K562 (cell line): ENCODE measurements around the gene FOXA3. TPM values are rescaled to one million over a fixed set of nuclear protein-coding genes. Genes with fewer than 3 reads are reported as not detected.
A peak's percentile ranks its signal among the peaks of the same experiment; 100 is the strongest.

ENCODE experiments used
- HDAC1 ChIP-seq, 2 experiments: fragments of 450-650 bp; IDR thresholded peaks; 2 replicates each; pipeline ENCODE4 v1.6.1; 2016 to 2017; ENCODE audit warnings: inconsistent platforms in 1 of 2, mild to moderate bottlenecking in 1 of 2, moderate library complexity in 1 of 2
- HNRNPK ChIP-seq: fragments of 200-400 bp; formaldehyde crosslinking; IDR thresholded peaks from one replicate; pipeline ENCODE4 v1.6.1; 2018; ENCODE audit warnings: mild to moderate bottlenecking, low read depth, low read length; ENCODE audit not compliant: poor library complexity, severe bottlenecking
- MAFG ChIP-seq: fragments of 450-650 bp; conservative IDR thresholded peaks from 2 replicates; pipeline ENCODE4 v1.6.1; 2016; ENCODE audit warnings: missing genetic modification characterization, missing compliant biosample characterization
- TCF7L2 ChIP-seq: fragments of 150-350 bp; IDR thresholded peaks from 2 replicates; pipeline ENCODE4 v1.6.1; 2016; ENCODE audit warnings: low read depth, mild to moderate bottlenecking, low read length, moderate library complexity
- ZFPM2 ChIP-seq: fragments of 250-450 bp; sonication (Bioruptor Pico); IDR thresholded peaks from 2 replicates; pipeline ENCODE4 v1.5.1; 2022; ENCODE audit warnings: mild to moderate bottlenecking
- polyA plus RNA-seq, 8 experiments: library from polyadenylated mRNA; depleted of rRNA in 4 of 8; stranded (reverse) in 5 of 8; unstranded in 3 of 8; fragments of >200 nt; fragmentation: Nextera tagmentation in 2 of 8; fragmentation: Illumina TruSeq in 1 of 8; extraction: Ambion mirVana in 2 of 8; extraction: Trizol in 1 of 8; gene quantifications; 2 replicates each; pipeline versions ENCODE4 v1.2.1 to v1.2.3, GENCODE V29; 2011 to 2014; ENCODE audit warnings: inconsistent platforms in 1 of 8, missing spikeins in 1 of 8
- total RNA-seq, 7 experiments: library from RNA; depleted of rRNA in 6 of 7; stranded (reverse); fragments of >200 nt in 6 of 7; fragmentation: Illumina TruSeq in 2 of 7; extraction: Trizol in 2 of 7; gene quantifications; 2 replicates each; pipeline versions ENCODE4 v1.2.1 to v1.2.3, GENCODE V29; 2011 to 2021; ENCODE audit warnings: low replicate concordance in 1 of 7
- TF ChIP-seq, protein P1 (sequence below), 2 experiments: IDR thresholded peaks; 2 replicates each; pipeline ENCODE4 v1.6.1; 2012; ENCODE audit warnings: improper control_type of control experiment in 2 of 2, low read depth in 2 of 2, low read length in 2 of 2, borderline replicate concordance in 1 of 2
- TF ChIP-seq, protein P2 (sequence below): fragments of 450-650 bp; IDR thresholded peaks from 2 replicates; pipeline ENCODE4 v1.6.1; 2016; ENCODE audit warnings: borderline replicate concordance
- TF ChIP-seq, protein P3 (sequence below), 2 experiments: fragments of 450-650 bp in 1 of 2; sonication (generic) in 1 of 2; formaldehyde crosslinking in 1 of 2; IDR thresholded peaks; 2 replicates each; pipeline versions ENCODE4 v1.7.1 to v1.9.0; 2016 to 2022; ENCODE audit warnings: inconsistent platforms in 1 of 2, mild to moderate bottlenecking in 1 of 2, missing genetic modification reagents in 1 of 2
- TF ChIP-seq, protein P4 (sequence below): IDR thresholded peaks from 2 replicates; pipeline ENCODE4 v1.6.1; 2016; ENCODE audit warnings: missing genetic modification characterization, missing compliant biosample characterization

FOXA3 gene
- total and polyA plus RNA-seq, 9 of the 15 experiments (the other 6 are each of a cell fraction or from before 2014, with no cell fraction given): 1.3 to 15.5 (median 4.7) TPM

DNA sequence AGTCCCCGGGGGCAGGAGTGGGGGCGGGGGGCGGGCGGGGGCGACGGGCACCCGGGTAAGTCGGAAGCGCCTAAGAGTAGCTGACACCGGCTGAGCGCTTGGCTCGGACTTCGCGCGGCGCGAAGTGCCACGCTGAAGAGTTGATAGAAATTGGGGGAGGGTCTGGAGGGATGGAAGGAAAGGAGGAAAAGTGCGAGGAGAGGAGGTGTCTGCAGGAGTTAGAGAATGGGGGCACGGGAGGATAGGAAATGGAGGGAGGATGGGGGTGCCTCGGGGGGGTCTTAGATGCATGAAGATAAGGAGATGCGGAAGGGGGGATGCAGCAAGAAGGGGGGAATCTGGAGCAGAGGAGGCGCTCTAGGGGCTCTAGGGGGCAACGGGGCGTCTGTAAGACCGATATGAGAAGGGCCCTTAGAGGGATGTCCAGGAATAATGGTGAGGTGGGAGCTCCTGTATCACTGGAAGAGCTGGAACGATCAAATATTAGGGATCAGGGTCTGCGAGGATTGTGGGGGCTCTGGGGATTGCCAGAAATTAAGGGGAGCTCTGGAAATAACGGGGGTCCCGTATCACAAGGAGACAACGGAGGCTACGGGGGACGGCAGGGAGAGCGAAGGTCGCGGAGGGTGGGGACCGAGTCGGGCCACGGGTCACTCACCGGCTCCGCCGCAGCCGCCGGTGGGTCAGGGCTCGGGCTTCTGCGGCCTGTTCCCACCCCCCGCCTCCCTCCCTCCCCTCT lies 38.0 kb downstream of the FOXA3 start, which contains the start of gene MYPOP (continued):
- TF ChIP-seq, protein P1, sequence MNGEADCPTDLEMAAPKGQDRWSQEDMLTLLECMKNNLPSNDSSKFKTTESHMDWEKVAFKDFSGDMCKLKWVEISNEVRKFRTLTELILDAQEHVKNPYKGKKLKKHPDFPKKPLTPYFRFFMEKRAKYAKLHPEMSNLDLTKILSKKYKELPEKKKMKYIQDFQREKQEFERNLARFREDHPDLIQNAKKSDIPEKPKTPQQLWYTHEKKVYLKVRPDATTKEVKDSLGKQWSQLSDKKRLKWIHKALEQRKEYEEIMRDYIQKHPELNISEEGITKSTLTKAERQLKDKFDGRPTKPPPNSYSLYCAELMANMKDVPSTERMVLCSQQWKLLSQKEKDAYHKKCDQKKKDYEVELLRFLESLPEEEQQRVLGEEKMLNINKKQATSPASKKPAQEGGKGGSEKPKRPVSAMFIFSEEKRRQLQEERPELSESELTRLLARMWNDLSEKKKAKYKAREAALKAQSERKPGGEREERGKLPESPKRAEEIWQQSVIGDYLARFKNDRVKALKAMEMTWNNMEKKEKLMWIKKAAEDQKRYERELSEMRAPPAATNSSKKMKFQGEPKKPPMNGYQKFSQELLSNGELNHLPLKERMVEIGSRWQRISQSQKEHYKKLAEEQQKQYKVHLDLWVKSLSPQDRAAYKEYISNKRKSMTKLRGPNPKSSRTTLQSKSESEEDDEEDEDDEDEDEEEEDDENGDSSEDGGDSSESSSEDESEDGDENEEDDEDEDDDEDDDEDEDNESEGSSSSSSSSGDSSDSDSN (IDR thresholded peaks at IDR 0.05; ENCODE audit: borderline replicate concordance in 1 of 2, low read depth in 2 of 2, low read length in 2 of 2): no peak
- TF ChIP-seq TCF7L2 (no peak), MAFG (tag) (no peak), ZFPM2 (CRISPR knock-in tag) (no peak), HDAC1 (IDR thresholded peaks at IDR 0.05) (0 out of 4 replicates have a peak, but pooled peaks of 1 of the 2 experiments have one; percentile 31), HNRNPK (no peak)
- TF ChIP-seq, protein P2, sequence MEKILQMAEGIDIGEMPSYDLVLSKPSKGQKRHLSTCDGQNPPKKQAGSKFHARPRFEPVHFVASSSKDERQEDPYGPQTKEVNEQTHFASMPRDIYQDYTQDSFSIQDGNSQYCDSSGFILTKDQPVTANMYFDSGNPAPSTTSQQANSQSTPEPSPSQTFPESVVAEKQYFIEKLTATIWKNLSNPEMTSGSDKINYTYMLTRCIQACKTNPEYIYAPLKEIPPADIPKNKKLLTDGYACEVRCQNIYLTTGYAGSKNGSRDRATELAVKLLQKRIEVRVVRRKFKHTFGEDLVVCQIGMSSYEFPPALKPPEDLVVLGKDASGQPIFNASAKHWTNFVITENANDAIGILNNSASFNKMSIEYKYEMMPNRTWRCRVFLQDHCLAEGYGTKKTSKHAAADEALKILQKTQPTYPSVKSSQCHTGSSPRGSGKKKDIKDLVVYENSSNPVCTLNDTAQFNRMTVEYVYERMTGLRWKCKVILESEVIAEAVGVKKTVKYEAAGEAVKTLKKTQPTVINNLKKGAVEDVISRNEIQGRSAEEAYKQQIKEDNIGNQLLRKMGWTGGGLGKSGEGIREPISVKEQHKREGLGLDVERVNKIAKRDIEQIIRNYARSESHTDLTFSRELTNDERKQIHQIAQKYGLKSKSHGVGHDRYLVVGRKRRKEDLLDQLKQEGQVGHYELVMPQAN: peak; percentile 34; the same call in 1 of the 2 replicates
- TF ChIP-seq, protein P3, sequence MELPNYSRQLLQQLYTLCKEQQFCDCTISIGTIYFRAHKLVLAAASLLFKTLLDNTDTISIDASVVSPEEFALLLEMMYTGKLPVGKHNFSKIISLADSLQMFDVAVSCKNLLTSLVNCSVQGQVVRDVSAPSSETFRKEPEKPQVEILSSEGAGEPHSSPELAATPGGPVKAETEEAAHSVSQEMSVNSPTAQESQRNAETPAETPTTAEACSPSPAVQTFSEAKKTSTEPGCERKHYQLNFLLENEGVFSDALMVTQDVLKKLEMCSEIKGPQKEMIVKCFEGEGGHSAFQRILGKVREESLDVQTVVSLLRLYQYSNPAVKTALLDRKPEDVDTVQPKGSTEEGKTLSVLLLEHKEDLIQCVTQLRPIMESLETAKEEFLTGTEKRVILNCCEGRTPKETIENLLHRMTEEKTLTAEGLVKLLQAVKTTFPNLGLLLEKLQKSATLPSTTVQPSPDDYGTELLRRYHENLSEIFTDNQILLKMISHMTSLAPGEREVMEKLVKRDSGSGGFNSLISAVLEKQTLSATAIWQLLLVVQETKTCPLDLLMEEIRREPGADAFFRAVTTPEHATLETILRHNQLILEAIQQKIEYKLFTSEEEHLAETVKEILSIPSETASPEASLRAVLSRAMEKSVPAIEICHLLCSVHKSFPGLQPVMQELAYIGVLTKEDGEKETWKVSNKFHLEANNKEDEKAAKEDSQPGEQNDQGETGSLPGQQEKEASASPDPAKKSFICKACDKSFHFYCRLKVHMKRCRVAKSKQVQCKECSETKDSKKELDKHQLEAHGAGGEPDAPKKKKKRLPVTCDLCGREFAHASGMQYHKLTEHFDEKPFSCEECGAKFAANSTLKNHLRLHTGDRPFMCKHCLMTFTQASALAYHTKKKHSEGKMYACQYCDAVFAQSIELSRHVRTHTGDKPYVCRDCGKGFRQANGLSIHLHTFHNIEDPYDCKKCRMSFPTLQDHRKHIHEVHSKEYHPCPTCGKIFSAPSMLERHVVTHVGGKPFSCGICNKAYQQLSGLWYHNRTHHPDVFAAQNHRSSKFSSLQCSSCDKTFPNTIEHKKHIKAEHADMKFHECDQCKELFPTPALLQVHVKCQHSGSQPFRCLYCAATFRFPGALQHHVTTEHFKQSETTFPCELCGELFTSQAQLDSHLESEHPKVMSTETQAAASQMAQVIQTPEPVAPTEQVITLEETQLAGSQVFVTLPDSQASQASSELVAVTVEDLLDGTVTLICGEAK (IDR thresholded peaks at IDR 0.05): peak; percentile 63
- TF ChIP-seq, protein P3 (CRISPR knock-in tag; IDR thresholded peaks at IDR 0.05): no peak
- TF ChIP-seq, protein P4, sequence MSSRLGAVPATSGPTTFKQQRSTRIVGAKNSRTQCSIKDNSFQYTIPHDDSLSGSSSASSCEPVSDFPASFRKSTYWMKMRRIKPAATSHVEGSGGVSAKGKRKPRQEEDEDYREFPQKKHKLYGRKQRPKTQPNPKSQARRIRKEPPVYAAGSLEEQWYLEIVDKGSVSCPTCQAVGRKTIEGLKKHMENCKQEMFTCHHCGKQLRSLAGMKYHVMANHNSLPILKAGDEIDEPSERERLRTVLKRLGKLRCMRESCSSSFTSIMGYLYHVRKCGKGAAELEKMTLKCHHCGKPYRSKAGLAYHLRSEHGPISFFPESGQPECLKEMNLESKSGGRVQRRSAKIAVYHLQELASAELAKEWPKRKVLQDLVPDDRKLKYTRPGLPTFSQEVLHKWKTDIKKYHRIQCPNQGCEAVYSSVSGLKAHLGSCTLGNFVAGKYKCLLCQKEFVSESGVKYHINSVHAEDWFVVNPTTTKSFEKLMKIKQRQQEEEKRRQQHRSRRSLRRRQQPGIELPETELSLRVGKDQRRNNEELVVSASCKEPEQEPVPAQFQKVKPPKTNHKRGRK (tag): no peak
